Stimulated activated CD4-positive, alpha-beta T cell treated with anti-CD3 and anti-CD28 coated beads, Interleukin-1b, Interleukin-23, amount 100 ng/mL, for 1 hour (primary cell): ENCODE results near the gene RBMS3.
"Not testable (repeated sequence)": the region's sequence is repeated elsewhere in the genome, so short reads cannot be mapped to it uniquely, and the experiment has no call there.

Experiments used
- DNase-seq, 2 donors: peaks; one replicate each; pipeline ENCODE4 v3.0.0-alpha.2; 2020; ENCODE audit warnings: low read depth in 2 of 2

The RBMS3 gene

DNA sequence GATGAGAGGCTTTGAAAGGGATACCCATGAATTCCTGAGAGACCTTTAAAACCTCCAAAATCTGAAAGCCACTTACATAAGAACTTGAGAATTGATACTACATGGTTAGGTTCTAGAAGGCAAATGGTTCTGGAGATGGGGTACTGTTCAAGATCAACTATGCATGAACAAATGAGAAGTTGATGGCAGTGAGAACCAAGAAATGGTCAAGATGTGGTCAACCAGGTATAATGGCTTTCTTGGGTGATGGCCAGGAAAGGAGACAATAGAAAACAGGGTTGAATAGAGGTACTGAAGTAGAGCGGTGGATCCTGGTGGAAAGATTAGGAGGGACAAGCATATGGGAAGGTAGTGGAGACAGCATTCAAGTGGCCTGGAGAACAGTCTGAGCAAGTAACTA is 200.4 kb downstream of the RBMS3 start:
- no peak for DNase-seq

DNA sequence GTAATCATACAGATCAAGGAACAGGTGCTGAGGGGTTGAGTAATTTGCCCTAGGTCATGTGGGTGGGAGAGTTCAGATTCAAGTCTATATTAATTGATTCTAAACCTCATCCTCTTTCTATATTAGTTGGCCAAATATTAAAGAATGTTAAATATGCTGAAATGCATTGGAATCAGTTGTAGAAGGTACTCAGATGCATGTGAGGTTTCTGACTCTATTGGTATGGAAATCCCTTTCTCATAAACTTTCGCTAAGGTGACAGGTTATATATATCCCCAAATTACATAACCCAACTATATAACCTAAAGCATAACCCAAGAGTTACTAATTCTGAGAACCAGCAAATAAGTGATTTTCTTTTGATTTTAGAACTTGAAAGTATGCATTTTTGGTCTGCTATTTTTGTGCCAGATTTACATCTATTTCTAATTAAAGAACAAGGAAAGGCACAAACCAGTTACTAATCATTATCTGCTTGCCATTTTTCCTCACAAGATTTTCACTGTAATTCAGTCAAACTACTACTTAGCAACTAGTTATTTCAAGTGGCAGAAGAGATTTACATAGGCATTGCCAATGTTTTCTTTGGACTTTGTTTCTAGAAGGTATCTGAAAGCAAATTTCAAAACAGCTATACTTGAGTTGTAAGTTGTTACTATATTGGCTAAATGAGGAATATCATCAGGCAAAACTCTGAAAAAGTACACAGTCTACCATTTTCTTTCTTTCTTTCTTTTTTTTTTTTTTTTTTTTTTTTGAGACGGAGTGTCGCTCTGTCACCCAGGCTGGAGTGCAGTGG is 201.3 kb downstream of the RBMS3 start:
- no peak for DNase-seq

DNA sequence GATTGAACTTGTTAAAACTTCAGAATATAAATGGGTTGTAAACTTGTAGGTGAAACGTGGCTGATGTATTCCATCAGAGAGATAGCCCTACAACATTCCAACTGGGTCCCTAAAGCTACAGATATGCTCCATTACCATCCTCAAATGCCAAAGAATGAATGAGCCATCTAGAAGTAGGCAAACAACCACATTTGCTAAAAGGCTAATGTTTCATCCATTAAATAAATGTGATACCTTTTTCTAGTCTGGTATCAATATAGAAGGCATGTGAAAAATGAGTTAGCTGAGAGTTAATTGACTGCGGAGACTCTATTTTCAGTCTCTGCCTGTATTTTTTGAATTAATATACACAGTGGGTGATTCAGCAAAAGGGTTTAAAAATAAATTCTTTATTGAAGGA is 203.8 kb downstream of the RBMS3 start:
- DNase-seq = no peak

DNA sequence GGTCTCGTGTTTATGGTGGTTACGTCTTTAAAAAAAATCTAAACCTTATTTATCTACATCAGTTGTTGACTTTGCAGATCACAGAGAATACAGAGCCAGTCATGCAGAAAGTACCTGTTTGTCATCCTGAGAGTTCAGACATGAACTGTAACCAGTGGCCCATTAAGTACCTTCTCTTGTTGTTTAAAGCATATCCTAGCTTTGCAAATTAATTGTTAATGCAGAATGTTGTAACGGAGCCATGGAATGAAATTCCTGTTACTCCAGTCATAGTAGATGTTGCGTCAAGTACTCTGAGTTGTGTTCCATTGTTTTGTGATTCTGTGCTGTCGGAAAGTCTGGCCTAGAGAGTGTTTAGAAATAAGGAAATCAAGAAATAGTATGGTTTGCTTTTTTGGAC is 205.2 kb downstream of the RBMS3 start:
- DNase-seq = no peak

DNA sequence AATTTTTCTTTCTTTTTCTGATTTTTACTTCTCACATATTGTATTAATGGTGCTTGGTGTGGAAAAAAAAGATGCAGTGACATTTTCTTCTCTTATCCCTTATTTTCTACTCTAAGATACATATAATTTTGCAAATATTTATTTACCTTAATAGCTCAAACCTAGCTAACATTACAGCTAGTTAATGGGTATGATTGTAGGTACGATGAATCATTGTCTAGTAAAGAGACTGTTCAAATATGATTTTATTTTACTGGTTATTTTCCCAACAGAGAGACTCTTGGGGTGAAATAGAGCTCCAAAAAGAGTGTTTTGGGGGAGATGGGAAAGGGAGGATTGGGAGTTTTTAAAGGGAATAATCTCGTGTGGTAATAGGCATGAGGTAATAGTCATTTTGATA is 206.0 kb downstream of the RBMS3 start:
- no peak for DNase-seq

DNA sequence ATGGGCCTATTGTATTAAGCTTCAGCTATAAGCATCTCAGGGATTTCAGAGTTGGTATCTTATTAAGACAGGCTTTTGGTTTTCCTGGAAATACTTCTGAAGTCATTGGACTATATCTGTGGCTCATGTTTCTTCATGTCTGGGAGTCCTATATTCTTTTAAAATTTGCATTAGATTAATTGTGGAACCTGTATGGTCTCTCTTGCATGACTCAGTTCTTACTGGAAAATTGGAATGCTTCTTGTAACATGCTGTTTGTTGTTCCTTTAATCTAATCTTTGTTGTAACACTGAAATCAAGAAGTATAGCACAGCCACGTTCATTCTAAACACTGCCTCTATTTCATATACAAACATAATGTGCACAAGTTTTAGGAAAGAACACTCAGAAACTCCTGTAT is 208.1 kb downstream of the RBMS3 start:
- DNase-seq = no peak

DNA sequence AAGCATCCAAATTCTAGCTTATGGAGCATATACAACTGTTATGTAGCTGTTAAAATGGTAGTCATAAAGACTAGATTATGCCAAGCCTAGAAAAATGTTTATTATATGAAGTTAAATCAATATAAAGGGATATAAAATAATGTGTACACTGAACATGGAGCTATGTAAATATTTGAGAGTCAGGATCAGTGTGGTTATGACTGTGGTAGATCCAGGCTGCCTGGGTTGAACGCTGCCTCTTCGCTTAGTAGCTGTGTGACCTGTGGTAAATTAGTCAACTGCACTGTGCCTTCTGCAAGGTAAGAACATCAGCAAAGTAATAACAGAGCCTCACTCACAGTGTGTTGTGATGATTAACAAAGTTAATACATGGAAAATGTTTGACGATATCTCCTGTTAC is 212.2 kb downstream of the RBMS3 start:
- DNase-seq = no peak

DNA sequence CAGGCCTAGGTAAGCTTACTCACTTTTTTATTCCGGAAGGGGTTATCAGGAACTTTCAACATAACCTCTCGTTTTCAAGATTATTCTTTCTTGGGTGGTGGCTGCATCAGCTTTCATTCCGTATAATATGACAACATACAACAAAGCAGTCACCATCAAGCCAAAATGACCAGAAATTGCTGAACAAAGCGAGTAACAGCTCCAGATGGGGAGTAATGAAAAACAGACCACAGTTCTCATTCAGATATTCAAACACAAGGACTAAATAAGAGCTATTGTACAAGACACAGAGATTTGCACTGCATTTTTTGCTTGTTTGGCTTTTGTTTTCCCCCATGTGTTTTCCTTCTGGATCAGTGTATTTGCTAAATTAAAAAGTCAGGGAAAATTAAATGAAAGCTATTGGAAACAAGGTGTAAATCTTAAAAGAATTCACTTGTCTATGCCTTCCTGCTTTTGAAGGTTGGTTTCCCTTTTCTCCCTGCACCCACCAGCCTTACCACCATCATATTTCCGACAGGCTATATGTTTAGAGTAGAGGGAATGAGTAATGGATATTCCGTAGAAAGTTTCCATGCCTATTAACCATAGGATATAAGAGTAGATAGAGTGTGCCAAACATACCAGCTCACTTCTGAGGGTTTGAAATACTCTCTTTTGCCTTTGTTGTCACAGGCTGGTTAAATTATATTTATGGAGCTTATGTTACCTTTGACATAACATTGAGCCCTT is 213.6 kb downstream of the RBMS3 start:
- no peak for DNase-seq

DNA sequence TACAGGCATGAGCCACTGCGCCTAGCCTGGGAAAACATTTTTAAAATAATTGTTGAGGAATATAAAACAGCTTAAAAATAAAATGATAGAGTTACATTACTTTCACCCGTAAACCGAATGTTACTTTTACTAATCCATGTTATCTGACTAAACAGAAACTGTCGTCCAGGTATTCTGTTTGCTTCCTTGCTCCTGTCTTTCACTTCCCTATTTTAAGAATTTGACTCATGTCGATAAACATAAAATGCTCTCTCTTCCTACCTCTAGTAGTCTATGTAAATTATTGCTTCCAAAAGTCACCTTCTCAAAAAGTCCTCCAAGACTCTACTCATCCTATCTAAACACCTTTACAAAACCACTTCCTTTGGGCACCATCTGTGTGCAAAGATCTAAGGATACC is 216.4 kb downstream of the RBMS3 start:
- no peak for DNase-seq

DNA sequence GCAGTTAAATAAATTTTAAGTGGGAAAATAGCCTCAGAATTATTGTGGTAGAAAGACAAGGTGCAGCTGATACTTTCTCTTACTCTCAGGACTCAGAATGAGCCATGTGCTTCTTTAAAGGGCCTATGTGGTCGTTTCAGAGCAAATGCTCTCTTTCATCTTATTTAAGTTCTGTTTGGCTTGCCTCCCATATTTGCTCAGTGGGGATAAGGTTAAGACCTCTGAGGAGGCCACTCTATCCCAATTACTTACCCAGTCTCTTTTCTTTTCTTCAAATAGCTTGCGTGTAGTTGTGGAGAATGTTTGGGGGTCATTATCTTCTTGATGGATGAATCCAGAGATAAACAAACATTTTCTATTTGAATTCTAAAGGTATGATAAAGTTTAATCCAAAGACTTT is 221.9 kb downstream of the RBMS3 start:
- DNase-seq = no peak

DNA sequence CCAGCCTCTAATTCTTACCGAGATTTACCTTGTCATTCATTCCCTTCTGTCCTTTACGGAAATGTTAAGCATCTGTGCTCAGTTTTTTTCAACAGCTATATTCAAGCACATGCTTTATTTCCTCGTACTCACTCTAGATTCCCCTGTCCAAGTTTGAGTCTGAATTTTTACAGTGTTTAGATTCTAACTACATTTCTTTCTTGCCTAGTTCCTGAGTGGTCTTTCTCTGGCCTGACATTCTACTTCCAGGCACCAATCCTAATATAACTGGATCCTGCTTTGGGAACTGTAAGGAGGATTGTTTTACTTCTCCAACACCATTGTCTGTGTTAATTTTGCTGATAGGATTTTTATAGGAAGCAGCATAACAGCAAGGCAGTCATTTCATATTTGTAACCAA is 222.4 kb downstream of the RBMS3 start:
- no peak for DNase-seq

DNA sequence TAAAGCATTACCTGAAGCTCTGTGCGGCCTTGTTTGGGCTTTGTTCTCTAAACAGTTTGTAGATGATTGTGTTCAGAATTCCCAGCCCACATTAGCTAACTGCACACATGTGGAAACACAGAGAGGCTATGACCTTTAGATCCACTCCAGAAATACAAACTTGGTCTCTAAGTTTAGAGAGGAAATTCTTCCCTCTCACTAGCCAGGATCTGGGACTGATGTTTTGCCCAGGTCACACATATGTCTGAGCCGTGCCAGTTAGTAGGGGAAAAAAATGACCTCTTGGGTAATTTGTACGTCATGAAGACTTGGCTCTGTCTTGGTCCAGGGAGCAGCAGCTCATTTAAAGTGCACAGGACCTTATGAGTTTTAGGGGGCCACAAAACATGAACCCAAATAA is 223.1 kb downstream of the RBMS3 start:
- DNase-seq = no peak

DNA sequence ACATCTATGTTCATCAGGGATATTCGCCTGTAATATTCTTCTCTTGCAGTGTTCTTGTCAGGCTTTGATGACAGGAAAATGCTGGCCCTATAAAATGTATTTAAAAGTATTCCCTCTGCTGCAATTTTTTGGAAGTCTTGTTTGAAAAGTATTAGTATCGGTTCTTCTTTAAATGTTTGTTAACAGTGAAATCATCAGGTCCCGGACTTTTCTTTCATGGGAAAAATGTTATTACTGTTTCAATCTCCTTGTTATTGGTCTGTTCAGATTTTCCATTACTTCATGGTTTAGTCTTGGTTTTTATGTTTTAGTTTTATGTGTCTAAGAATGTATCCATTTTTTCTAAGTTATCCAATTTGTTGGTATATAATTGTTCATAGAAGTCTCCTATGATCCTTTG is 225.6 kb downstream of the RBMS3 start:
- DNase-seq = no peak

DNA sequence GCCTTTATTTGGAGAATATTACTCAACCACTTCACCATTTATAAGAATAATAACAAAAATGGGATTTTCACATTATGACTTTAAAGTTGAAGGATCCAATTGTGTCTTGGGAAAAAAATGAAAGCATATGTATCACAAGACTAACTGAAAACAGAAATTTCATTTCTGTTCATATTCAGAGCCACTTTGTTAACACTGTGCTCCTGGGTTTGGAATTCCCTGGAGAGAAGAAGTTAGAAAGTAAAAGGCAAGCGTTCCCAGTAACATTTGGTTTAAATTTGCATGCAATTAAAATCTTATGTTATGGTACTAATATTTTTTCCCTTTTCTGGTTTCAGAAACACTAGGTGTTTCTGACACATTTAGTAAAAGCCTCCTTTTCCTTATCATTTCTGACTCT is 230.8 kb downstream of the RBMS3 start:
- no peak for DNase-seq

DNA sequence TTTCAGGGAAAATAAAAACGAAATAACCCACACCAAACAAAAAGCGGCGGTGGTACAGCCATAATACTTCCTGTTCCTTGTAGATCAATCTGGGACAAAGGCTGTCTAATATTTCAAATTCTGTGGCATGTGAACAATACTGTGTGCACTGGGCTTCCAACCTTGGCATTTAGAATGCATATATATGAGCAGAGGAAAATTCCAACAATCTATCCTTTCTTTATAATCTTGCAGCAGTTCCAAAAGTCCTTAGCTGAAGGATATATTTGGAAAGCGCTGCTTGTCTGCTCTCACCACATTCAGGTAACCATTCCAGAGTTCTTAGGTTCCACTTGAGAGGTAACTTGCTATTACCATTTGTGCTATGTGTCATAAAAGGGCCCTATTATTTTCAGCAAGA is 231.8 kb downstream of the RBMS3 start:
- DNase-seq = no peak

DNA sequence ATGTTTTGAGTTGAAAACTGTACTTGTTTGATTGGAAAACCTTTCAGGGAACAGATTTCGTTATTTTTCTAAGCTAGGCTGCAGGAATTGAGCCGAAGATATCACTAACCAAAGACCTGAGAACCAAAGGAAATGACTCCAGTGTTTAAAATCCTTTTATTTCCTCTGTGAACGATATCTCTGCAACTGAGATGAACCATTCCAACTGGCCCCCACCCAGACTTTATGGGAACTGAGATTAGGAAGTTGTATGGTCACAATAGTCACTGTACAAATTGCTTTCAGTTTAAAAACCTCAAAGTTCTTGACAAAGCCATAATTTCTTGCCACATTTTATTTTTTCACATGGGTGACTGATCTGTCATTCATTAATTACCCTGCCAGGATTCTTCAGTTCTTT is 232.4 kb downstream of the RBMS3 start:
- no peak for DNase-seq

DNA sequence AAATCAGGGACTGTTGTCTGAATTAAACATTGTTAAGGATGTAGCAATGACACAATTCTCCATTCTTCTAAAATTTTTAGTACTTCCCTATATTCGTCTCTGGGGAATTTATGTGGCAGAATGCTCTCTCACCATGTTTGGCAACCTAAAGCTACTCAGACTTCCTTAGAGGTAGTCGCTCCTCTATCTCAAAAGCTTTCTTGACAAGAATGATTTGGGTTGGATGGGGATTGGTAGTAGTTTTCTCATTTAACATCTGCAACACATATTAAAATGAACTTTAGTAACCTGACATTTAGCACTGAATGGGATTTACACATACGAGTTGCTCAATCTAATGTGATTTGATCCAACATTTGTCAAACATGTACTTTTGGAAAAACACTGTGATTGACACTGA is 233.3 kb downstream of the RBMS3 start:
- DNase-seq = no peak

DNA sequence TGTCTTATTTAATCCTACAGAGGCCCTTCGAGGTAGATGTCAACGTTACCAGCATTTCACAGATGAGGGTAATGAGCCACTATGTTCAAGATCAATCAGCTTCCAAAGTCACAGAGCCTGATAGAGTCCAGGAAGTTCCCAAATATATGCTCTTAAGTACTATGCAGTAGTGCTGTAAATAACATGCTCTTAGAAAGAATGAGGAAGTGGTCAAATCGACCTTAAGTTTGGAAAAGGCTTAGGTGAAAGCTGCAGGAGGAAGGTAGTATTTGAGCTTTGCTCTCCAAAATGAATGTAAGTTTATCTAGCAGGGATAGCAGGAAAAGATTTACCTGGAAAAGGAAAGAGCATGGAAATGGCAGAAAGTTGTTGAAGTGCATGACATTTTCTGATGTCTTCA is 234.0 kb downstream of the RBMS3 start:
- DNase-seq = no peak

DNA sequence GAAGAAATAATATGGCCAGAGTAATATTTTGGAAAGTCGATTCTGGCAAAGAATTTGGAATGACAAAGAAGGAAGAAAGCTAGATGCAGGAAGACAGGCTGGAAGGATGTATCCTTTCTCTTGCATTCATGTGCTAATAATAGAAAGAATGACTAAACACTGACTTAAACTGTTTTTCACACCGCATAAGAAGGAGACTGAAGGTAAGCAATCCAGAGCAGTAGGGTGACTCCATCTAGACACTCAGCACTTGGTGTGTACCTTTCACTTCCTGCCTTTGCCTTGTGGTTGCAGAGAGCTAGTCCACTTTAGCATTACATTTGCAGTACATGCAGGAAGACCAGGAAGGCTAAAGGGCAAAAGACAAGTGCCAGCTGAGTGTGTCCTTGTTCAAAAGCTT is 234.6 kb downstream of the RBMS3 start:
- no peak for DNase-seq

DNA sequence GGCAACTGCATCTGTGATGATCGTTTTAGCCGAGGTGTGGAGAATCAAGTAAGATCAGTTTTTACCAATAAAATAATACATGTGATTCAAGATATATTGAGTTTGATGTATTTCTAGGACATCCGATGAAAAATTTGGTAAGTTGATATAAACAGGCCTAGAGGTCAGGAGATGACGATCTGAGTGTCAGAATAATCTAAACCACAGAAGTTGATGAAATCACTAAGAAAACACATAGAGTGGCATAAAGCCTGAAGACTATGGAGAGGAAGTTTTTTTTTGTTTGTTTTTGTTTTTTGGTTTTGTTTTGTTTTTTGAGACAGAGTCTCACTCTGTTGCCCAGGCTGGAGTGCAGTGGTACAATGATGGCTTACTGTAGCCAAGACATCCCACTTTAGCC is 235.3 kb downstream of the RBMS3 start:
- no peak for DNase-seq

DNA sequence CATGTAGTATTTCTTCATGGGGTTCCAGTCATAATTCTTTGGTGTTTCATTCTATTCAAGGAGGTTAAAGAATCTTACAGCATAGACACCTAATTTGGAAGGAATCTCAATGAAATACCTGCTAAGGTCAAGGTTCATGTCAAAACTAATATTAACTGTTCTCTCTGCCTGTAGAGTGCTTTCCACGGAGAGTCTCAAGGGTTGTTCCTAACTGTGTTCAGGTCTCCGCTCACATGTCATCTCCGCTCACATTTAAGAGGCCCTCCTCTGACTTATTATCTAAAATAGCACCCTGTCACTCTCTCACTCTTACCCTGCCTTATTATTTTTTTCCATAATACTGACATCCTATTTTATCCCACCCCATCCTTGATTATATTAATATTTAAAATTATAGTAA is 239.9 kb downstream of the RBMS3 start:
- DNase-seq = no peak

DNA sequence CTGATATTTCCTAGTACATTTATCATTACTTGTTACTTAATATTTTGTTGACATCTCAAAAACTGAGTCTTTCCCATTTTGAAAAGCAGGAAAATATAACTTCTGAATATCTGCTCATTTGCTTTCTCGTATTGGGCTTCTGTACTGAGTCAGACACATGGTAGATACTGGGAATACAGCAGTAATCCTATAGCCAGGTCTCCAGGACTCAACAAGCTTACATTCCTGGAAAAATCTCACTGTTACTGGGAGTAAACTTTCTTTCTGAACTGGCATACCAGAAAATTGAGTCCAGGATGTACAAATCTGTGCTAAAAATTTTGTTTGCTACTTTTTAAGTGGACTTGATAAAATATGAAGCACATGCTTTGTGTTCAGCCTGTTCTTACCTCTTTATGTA is 240.4 kb downstream of the RBMS3 start:
- no peak for DNase-seq

DNA sequence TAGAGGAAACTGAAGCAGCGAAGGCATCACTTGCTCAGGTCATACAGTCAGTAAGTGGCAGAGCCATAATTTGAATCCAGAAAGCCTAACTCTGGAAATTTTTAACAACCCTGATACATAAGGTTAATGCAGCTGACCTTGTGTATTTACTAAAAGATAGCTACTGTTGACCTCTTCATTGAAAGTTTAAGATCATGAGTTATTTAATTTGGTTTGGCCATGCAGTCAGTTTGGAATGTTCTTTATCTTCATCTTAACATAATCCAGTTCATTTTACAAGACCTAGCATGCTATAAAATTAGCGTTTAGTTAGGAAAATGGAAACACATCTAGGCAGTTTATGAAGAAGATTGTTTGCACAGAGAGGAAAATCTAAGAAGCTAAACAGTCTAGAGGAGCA is 240.9 kb downstream of the RBMS3 start:
- DNase-seq = no peak

DNA sequence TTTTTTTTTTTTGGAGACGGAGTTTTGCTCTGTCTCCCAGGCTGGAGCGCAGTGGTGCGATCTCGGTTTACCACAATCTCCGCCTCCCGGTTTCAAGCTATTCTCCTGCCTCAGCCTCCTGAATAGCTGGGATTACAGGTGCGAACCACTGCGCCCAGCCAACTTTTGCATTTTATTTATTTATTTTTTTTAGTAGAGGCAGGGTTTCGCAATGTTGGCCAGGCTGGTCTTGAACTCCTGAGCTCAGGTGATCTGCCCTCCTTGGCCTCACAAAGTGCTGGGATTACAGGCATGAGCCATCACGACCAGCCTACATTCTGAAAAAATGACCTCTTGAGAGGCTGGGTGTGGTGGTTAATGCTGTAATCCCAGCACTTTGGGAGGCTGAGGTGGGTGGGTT is 243.6 kb downstream of the RBMS3 start:
- DNase-seq = not testable (repeated sequence)
